ENCODE data around the gene PCDH1.

- no peak for TF ChIP-seq CTCF (IDR thresholded peaks at IDR 0.05)
- no peak for TF ChIP-seq POLR2A (IDR thresholded peaks at IDR 0.05)
These were observed 20.3 kb upstream of the PCDH1 start for GRCh38 chr5:141898448-141899049.

Measured in body of pancreas (tissue), 4 donors.